Colonic mucosa (tissue), 4 donors: Measurements from ENCODE around the gene MSI1. TPM values are rescaled to one million over a fixed set of nuclear protein-coding genes. Genes with fewer than 3 reads are reported as not detected.

ENCODE experiments used
- DNase-seq: peaks from one replicate; pipeline ENCODE4 v3.0.0-alpha.2; 2020
- H3K27ac ChIP-seq: fragments of 200-600 bp; one replicate; pipeline ENCODE4 v1.8.0; 2021
- H3K27me3 ChIP-seq: fragments of 200-600 bp; one replicate; pipeline ENCODE4 v1.8.0; 2021
- H3K36me3 ChIP-seq: fragments of 200-600 bp; one replicate; pipeline ENCODE4 v1.8.0; 2021
- H3K4me1 ChIP-seq: fragments of 200-600 bp; one replicate; pipeline ENCODE4 v1.8.0; 2021; ENCODE audit warnings: mild to moderate bottlenecking
- H3K4me3 ChIP-seq: fragments of 200-600 bp; one replicate; pipeline ENCODE4 v1.8.0; 2021
- H3K9ac ChIP-seq, 2 donors: one replicate each; pipeline ENCODE4 v1.7.0; 2013; ENCODE audit warnings: control low read depth in 2 of 2, low read depth in 2 of 2, low read length in 2 of 2
- H3K9me3 ChIP-seq: fragments of 200-600 bp; one replicate; pipeline ENCODE4 v1.8.0; 2021
- intact Hi-C: fragments of 100-400 bp; cut with DNase I; formaldehyde crosslinking; loops from one replicate; pipeline ENCODE4 v1.14.1; 2022
- total RNA-seq, 2 donors: library from RNA; stranded (reverse); fragmentation: NEBNext Ultra II Directional in 1 of 2; extraction: Animal tissue kit (Norgen Biotek cat#: 25700) in 1 of 2; gene quantifications; one replicate each; pipeline ENCODE4 v1.2.1, GENCODE V29; 2021
- TF ChIP-seq, protein P1 (sequence below): fragments of 200-600 bp; IDR thresholded peaks from one replicate; pipeline ENCODE4 v1.8.0; 2022; ENCODE audit warnings: antibody characterized with exemption, mild to moderate bottlenecking
- donor health status: healthy.
- donor health status: DM: no; HTN: no; CAD: no.
- donor health status: DM: no; HTN: no; CAD: no.

MSI1 gene
- total RNA-seq, 2 donors from 2014 or later = 3.8 to 11.7 TPM

DNA sequence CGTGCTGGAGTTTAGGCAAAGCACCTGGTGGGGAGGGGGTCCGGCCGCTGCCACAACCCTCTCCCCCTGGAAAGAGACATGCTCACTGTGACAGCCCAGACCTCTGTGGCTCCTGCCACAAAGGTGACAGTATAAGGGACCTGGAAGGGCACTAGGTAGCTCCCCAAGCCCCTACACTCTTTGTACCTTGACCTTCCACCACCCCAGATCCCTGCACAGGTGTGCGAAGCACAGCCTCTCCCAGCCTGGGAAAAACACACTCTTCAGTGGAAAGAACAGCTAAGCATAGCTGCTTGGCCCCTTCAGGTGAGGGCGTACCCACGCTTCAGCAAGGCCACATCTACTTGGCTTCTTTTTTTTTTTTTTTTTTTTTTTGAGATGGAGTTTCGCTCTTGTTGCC is 36.4 kb downstream of the MSI1 start:
- DNase-seq = no peak
- intact Hi-C loops = no loop called here
- H3K27ac ChIP-seq = no peak overlapping the region

GRCh38 chr12:120332041-120332440 is 36.9 kb downstream of the MSI1 start:
- H3K4me1 ChIP-seq = no peaks in the 10 kb centered on the region
- DNase-seq = no peak
- H3K9ac ChIP-seq = no peak overlapping the region
- TF ChIP-seq, protein P1, sequence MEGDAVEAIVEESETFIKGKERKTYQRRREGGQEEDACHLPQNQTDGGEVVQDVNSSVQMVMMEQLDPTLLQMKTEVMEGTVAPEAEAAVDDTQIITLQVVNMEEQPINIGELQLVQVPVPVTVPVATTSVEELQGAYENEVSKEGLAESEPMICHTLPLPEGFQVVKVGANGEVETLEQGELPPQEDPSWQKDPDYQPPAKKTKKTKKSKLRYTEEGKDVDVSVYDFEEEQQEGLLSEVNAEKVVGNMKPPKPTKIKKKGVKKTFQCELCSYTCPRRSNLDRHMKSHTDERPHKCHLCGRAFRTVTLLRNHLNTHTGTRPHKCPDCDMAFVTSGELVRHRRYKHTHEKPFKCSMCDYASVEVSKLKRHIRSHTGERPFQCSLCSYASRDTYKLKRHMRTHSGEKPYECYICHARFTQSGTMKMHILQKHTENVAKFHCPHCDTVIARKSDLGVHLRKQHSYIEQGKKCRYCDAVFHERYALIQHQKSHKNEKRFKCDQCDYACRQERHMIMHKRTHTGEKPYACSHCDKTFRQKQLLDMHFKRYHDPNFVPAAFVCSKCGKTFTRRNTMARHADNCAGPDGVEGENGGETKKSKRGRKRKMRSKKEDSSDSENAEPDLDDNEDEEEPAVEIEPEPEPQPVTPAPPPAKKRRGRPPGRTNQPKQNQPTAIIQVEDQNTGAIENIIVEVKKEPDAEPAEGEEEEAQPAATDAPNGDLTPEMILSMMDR = no peak
- H3K9me3 ChIP-seq = no peaks in the 10 kb centered on the region
- H3K27me3 ChIP-seq = no peaks in the 10 kb centered on the region
- H3K27ac ChIP-seq = no peak overlapping the region
- intact Hi-C loops = no loop called here
- no peak overlapping the region for H3K4me3 ChIP-seq
- H3K36me3 ChIP-seq = no peaks in the 10 kb centered on the region

More for the DNA sequence above, 36.4 kb downstream of the MSI1 start:
- Histone ChIP-seq H3K27me3 (no peaks in the 10 kb centered on the region), H3K9ac (no peak overlapping the region), H3K4me3 (no peak overlapping the region), H3K9me3 (no peaks in the 10 kb centered on the region), H3K4me1 (no peaks in the 10 kb centered on the region), H3K36me3 (no peaks in the 10 kb centered on the region)
- TF ChIP-seq, protein P1 = no peak

DNA sequence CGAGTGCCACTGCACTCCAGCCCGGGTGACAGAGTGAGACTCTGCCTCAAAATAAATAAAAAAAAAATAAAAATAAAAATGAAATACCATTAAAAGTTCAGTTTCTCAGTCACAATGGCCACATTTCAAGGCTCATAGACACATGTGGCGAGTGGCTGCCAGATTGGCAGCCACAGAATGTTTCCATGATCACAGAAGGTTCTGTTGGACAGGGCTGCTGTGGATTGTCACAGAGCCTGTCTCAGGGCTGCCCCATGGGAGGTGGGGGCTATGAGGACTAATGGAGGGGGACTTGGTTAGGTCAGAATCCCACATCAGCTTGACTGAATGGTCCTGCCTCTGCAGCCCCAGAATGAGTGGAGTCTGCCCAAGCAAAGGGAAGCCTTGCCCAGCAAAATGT is 37.6 kb downstream of the MSI1 start:
- Histone ChIP-seq H3K36me3 (no peaks in the 10 kb centered on the region), H3K4me1 (no peaks in the 10 kb centered on the region), H3K27me3 (no peaks in the 10 kb centered on the region), H3K4me3 (no peak overlapping the region), H3K9me3 (no peaks in the 10 kb centered on the region), H3K9ac (no peak overlapping the region), H3K27ac (no peak overlapping the region)
- DNase-seq = no peak
- TF ChIP-seq, protein P1 = no peak
- intact Hi-C loops = no loop called here

- Histone ChIP-seq H3K27me3 (no peaks in the 10 kb centered on the region), H3K4me3 (no peak overlapping the region), H3K36me3 (no peaks in the 10 kb centered on the region), H3K4me1 (no peaks in the 10 kb centered on the region), H3K9me3 (no peaks in the 10 kb centered on the region), H3K9ac (no peak overlapping the region), H3K27ac (no peak overlapping the region)
- intact Hi-C loops = no loop called here
- DNase-seq = no peak
- TF ChIP-seq, protein P1 = no peak
Observed at GRCh38 chr12:120328228-120328627, 40.7 kb downstream of the MSI1 start.

DNA sequence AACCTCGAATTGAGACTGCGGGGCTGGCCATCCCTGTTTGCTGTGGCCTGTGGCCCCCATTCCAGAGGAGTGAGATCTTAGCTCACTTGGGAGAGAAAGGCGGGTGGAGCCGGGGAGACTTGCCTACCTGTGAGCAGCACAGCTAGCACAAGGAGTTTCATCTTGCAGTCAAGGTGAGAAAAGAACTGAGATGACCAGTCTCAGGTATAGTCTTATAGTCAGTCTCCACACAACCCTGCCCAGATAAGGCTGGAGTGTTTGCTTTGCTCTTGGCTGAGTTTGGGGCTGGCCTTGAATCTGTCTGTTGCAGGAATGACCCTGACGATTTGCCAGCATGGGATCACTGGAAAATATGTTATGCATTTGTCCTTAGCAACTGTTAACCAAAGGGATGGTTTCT is 41.4 kb downstream of the MSI1 start, which contains the start of gene PLA2G1B:
TSS of gene PLA2G1B (minus strand) at position 187 of the 400 bp plus-strand sequence. CDS start at position 161, 26 bp downstream.
- H3K36me3 ChIP-seq = no peaks in the 10 kb centered on the region
- H3K4me1 ChIP-seq = no peaks in the 10 kb centered on the region
- no peak within 1 kb of the TSS for H3K9ac ChIP-seq
- no peak for DNase-seq
- no peak within 1 kb of the TSS for H3K27ac ChIP-seq
- no peak within 1 kb of the TSS for H3K4me3 ChIP-seq
- TF ChIP-seq, protein P1 = no peak
- intact Hi-C loops = no loop called here
- H3K27me3 ChIP-seq = no peaks in the 10 kb centered on the region
- H3K9me3 ChIP-seq = no peaks in the 10 kb centered on the region
